NAMALWA (cell line): Measurements from ENCODE around the gene ANK3.
A peak's percentile ranks its signal among the peaks of the same experiment; 100 is the strongest.

Source experiments
- DNase-seq: peaks from one replicate; pipeline ENCODE4 v3.0.0-alpha.2; 2015; ENCODE audit warnings: low spot score

Gene ANK3

GRCh38 chr10:60413306-60414012 lies 23.8 kb upstream of the ANK3 start:
- no peak for DNase-seq

GRCh38 chr10:60410970-60411369 lies 21.3 kb upstream of the ANK3 start:
- no peak for DNase-seq

- no peak for DNase-seq
Observed at GRCh38 chr10:60409202-60409601, 19.5 kb upstream of the ANK3 start.

- DNase-seq = no peak
Observed at GRCh38 chr10:60406182-60406581, 16.5 kb upstream of the ANK3 start.

GRCh38 chr10:60405172-60405571 lies 15.5 kb upstream of the ANK3 start:
- no peak for DNase-seq

- DNase-seq = no peak
Observed at GRCh38 chr10:60403168-60403873, 13.6 kb upstream of the ANK3 start.

GRCh38 chr10:60400366-60400765 lies 10.7 kb upstream of the ANK3 start:
- no peak for DNase-seq

DNA sequence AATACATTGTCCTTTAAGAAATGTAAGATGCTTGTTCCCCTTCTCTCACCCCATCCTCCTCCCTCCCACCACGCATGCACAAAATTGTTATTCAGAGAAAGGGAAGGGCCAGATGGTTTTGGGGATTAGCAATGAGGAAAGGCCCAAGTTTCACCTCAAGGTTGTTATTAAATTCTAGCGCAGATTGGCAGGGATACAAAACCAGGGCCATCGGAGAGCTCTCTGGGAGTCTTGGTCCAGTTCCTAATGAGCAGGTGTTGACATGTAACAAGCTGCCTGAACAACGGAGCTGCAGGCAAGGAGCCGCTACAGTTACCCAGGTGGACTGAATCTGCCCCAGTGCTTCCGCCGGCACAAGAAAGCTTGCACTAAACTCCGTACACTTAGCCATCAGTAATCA lies 9.7 kb upstream of the ANK3 start:
- no peak for DNase-seq

GRCh38 chr10:60397792-60398191 lies 8.1 kb upstream of the ANK3 start:
- DNase-seq = no peak

GRCh38 chr10:60396766-60397165 lies 7.1 kb upstream of the ANK3 start:
- DNase-seq = no peak

DNA sequence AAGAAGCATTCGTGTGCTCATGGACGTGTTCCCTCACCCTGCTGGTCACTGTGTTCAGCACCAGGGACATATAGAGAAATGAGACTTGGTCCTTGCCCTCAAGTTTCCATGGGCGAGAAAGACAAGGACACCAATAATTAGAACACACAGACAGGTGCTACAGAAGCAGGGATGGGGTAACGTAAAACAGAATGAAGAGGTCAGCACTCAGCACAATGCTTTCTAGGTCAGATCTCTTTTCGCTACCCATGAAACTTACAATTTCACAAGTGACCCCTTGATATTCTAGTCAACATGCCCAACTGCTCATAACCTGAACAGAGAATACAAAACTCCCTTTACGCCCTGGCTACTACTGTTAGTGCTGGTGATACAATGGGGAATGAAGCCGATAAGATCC lies 6.0 kb upstream of the ANK3 start:
- no peak for DNase-seq

DNA sequence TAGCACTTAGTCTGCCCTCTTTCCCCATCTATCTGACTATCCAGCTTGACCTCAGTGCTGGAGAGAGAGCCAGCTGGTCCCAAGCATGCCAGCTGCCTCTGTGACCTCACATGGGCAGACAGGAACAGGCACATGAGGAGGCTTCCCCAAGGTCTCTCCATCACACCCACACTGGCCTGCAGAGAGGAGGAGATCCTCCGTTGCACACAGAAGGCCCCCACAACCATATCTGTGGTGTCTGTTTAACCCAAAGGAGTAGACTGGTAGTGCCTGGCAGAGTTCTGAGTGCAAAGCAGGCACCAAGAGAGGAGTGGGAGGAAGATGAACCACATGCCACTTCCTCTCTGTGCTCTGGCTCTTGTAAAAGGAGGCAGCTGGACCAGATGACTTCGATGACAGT lies 4.8 kb upstream of the ANK3 start:
- no peak for DNase-seq

- DNase-seq = no peak
Observed at GRCh38 chr10:60390224-60390626, 550 bp upstream of the ANK3 start.

DNA sequence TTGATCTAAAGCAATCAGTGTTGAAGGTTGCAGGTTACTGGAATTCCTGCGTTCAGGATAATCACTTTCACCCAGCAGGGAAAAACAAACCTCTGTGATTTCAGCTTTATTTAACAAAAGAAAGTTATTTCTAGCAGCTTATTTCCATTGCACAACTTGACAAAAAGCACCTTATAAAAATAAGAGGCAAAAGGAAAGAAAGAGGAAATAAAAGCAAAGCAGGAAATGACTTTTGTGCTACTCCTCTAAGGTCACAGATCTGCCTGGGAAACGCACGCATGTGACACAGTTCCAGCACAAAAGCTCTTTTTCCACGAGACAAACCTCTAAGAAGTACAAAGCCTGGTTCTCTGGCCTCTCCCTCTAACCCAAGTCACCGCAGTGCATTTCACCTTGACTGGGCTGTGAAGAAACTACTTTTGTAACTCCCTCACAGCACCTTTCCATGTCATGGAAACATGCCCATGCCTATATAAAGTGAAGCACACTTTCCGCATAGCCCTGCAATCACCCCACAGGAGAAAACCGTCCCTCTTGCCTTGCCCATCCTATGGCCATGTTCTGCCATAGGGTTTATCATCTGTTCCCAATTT lies 870 bp downstream of the ANK3 start:
- peak; percentile 11 for DNase-seq

GRCh38 chr10:60388116-60388625 lies 1.5 kb downstream of the ANK3 start:
- no peak for DNase-seq

GRCh38 chr10:60387531-60387930 lies 2.1 kb downstream of the ANK3 start:
- no peak for DNase-seq

- DNase-seq = no peak
Observed at GRCh38 chr10:60385399-60385738, 4.3 kb downstream of the ANK3 start.

DNA sequence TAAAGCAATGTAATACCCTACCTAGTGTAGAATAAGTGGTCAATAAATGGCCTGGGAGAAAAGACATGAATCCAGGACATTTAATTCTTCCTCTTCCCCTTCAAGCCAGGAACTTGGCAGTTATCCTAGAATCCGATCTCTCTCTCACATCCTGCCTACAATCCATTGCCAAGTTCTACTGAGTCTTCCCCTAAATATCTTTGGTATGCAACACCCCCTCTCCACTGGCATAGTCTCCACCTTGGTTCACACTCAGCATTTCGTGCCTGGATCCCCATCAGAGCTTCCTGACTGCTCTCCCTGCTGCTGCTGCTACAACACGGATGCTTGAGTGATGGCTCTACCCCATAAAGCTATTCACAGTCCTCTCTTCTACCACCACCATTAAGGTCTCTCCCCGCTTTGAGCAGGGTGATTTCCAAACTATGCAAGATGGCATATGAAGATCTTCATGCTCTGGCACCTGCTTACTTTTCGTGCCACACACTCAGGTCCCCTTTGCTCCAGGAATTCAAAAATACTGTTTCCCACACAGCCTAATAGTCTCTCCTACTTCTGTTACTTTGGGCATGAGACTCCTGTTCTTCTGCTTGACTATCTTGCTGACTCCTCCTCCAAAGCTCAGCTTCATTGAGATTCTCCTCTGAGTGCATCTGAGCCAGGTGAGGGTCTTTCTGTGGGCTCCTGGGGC lies 4.8 kb downstream of the ANK3 start:
- DNase-seq = no peak

DNA sequence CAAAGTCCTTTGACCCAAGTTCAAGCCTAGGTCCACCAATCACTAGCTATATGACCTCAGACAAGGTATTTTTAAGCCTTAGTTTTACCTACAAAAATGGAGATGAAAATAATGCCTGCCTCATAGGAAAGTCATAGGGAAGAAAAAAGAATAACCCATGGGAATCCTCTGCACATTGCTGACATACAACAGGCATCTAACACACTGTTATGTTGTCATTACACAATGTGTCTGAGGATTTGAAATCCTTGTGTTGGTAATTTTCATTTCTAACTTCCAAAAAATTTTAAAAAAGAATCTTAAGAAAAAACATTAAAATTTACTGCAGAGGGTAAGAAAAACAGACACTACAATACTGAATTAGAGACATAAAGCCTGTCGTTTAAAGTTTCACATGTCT lies 5.7 kb downstream of the ANK3 start:
- no peak for DNase-seq

GRCh38 chr10:60382946-60383681 lies 6.6 kb downstream of the ANK3 start:
- no peak for DNase-seq

GRCh38 chr10:60380781-60381180 lies 8.9 kb downstream of the ANK3 start:
- no peak for DNase-seq

DNA sequence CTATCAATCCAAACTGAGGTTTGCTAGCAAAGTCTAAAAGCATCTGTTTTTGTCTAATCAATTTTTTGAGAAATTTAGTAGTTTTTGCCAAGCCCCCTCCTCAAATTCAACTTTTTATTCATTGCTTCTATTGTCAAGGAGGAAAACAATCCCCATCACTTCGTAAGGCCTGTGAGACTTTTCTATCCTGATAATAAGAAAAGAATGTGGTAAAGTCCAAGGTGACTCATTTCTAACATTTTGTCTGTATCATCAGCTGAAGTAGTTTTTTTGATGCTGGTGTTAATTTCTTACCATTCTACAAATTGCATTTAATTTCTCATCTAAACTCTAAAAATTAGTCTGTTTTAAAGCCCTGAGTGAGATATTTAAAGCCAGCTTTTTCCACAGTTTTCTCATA lies 11.7 kb downstream of the ANK3 start:
- no peak for DNase-seq
